BLaER1 treated with 17β-estradiol and CSF1 and Interleukin-3, amounts not matched to agents 10 nM and 100 nM (cell line): ENCODE results near the gene CCL1.

Experiments
- H3K27ac ChIP-seq, 11 experiments: shearing (Covaris generic); formaldehyde crosslinking; 2 replicates each; pipeline ENCODE4 v1.8.1; 2022
- H3K27me3 ChIP-seq, 11 experiments: shearing (Covaris generic); formaldehyde crosslinking; 2 replicates each; pipeline ENCODE4 v1.8.1; 2022
- H3K36me3 ChIP-seq, 11 experiments: shearing (Covaris generic); formaldehyde crosslinking; 2 replicates each; pipeline ENCODE4 v1.8.1; 2022
- H3K4me1 ChIP-seq, 10 experiments: shearing (Covaris generic); formaldehyde crosslinking; 2 replicates each; pipeline ENCODE4 v1.8.1; 2022
- H3K4me2 ChIP-seq, 11 experiments: shearing (Covaris generic); formaldehyde crosslinking; 2 replicates each; pipeline ENCODE4 v1.8.1; 2022
- H3K4me3 ChIP-seq, 10 experiments: shearing (Covaris generic); formaldehyde crosslinking; 2 replicates each; pipeline ENCODE4 v1.8.1; 2022
- H3K9ac ChIP-seq, 11 experiments: shearing (Covaris generic); formaldehyde crosslinking; 2 replicates each; pipeline ENCODE4 v1.8.1; 2022
- H3K9me3 ChIP-seq, 11 experiments: shearing (Covaris generic); formaldehyde crosslinking; replicated peaks in 1 of 11; 2 replicates each; pipeline ENCODE4 v1.8.1; 2022
- H4K20me1 ChIP-seq, 11 experiments: shearing (Covaris generic); formaldehyde crosslinking; 2 replicates each; pipeline ENCODE4 v1.8.1; 2022
- Cebpa-rat ChIP-seq, 11 experiments: shearing (Covaris generic); IDR thresholded peaks; 2 replicates each; pipeline ENCODE4 v1.8.1; 2022

CCL1 gene

GRCh38 chr17:34386343-34386696 lies 23.3 kb upstream of the CCL1 start:
- no peak overlapping the region for H3K4me3 ChIP-seq
- no peaks in the 10 kb centered on the region for H3K27me3 ChIP-seq
- no peaks in the 10 kb centered on the region for H4K20me1 ChIP-seq
- H3K9ac ChIP-seq: peak overlapping the region in 2 of 11 experiments; percentile 32 to 64; a peak in 2 of 22 replicates
- peak overlapping the region; percentile 74 to 97 (median 87); a peak in 20 of 22 replicates for H3K4me2 ChIP-seq
- H3K36me3 ChIP-seq: no peaks in the 10 kb centered on the region
- no peaks in the 10 kb centered on the region for H3K9me3 ChIP-seq
- H3K4me1 ChIP-seq: peaks cover 81 to 95% (median 90%) of the 10 kb centered on the region in 10 experiments
- TF ChIP-seq Cebpa-rat (IDR thresholded peaks at IDR 0.05): no peak
- peak overlapping the region in 7 of 11 experiments; percentile 41 to 81 (median 70); a peak in 8 of 22 replicates for H3K27ac ChIP-seq

DNA sequence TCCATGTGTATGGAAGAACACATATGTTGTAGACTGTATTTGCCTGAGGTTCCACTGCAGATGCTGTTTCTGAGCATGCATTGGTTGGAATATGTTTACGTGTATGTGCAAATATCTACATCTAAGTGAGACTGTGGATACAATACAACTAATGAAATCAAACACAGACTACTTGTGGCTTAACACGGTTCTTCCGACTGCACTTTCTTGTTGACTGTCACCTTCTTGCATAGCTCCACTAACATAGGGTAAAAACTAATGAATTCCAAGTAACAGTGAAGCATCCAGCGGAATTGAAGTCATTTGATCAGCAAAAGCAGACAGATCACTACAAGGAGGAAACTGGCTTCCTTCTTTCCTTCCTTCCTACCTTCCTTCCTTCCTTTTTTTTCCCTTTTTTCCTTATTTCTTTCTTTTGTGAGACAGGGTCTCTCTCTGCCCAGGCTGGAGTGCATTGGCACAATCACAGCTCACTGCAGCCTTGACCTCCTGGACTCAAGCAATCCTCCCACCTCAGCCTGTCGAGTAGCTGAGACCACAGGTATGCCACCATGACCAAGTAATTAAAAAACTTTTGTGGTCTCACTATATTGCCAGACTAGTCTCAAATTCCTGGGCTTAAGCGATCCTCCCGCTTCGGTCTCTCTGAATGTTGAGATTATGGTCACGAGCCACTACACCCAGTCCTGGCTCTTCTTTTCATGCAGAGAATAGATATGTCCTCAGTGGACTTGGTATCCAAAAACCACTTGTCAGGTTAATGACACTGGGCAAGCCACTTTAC lies 22.0 kb upstream of the CCL1 start:
- H3K4me2 ChIP-seq: peak overlapping the region in 10 of 11 experiments; percentile 2 to 97 (median 79); a peak in 12 of 22 replicates
- H3K4me1 ChIP-seq: peaks cover 85 to 99% (median 94%) of the 10 kb centered on the region in 10 experiments
- no peaks in the 10 kb centered on the region for H3K9me3 ChIP-seq
- TF ChIP-seq Cebpa-rat (IDR thresholded peaks at IDR 0.05): no peak
- H3K27ac ChIP-seq: peak overlapping the region in 2 of 11 experiments; percentile 73 to 81; a peak in 2 of 22 replicates
- H3K36me3 ChIP-seq: no peaks in the 10 kb centered on the region
- H4K20me1 ChIP-seq: no peaks in the 10 kb centered on the region
- H3K4me3 ChIP-seq: no peak overlapping the region
- H3K9ac ChIP-seq: no peak overlapping the region
- no peaks in the 10 kb centered on the region for H3K27me3 ChIP-seq

DNA sequence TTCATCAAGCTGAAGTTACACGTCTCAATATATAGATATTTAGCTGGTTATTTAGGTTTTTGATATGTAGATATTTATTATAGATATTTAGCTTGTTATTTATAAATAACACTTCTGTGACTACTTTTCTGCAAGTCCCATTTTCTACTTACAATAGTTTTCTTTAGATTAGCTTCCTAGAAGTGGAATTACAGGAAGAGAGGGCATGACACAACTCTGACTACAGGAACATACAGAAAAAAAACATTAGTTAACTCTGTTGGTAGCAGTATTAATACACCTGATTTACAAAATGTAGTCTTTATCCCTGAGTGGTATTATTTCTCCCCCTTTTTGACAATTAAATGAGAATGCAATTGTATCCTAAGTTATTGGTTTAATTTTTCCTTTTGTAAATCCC lies 21.2 kb upstream of the CCL1 start:
- no peaks in the 10 kb centered on the region for H3K36me3 ChIP-seq
- H3K4me3 ChIP-seq: no peak overlapping the region
- H4K20me1 ChIP-seq: no peaks in the 10 kb centered on the region
- peaks cover 85 to 99% (median 94%) of the 10 kb centered on the region in 10 experiments for H3K4me1 ChIP-seq
- H3K27me3 ChIP-seq: no peaks in the 10 kb centered on the region
- H3K4me2 ChIP-seq: peak overlapping the region in 4 of 11 experiments; percentile 62 to 97 (median 86); a peak in 5 of 22 replicates
- no peaks in the 10 kb centered on the region for H3K9me3 ChIP-seq
- no peak overlapping the region for H3K27ac ChIP-seq
- H3K9ac ChIP-seq: no peak overlapping the region
- TF ChIP-seq Cebpa-rat (IDR thresholded peaks at IDR 0.05): no peak

- peak overlapping the region; percentile 61 to 97 (median 77) for H3K4me2 ChIP-seq
- no peak overlapping the region for H3K4me3 ChIP-seq
- H4K20me1 ChIP-seq: no peaks in the 10 kb centered on the region
- peaks cover 83 to 98% (median 94%) of the 10 kb centered on the region in 10 experiments for H3K4me1 ChIP-seq
- peak overlapping the region; percentile 55 to 81 (median 71) for H3K27ac ChIP-seq
- TF ChIP-seq Cebpa-rat (IDR thresholded peaks at IDR 0.05): no peak
- H3K9ac ChIP-seq: peak overlapping the region; percentile 4 to 61 (median 33); a peak in 15 of 22 replicates
- no peaks in the 10 kb centered on the region for H3K36me3 ChIP-seq
- no peaks in the 10 kb centered on the region for H3K9me3 ChIP-seq
- no peaks in the 10 kb centered on the region for H3K27me3 ChIP-seq
Observed at GRCh38 chr17:34383216-34383615, 20.2 kb upstream of the CCL1 start.

DNA sequence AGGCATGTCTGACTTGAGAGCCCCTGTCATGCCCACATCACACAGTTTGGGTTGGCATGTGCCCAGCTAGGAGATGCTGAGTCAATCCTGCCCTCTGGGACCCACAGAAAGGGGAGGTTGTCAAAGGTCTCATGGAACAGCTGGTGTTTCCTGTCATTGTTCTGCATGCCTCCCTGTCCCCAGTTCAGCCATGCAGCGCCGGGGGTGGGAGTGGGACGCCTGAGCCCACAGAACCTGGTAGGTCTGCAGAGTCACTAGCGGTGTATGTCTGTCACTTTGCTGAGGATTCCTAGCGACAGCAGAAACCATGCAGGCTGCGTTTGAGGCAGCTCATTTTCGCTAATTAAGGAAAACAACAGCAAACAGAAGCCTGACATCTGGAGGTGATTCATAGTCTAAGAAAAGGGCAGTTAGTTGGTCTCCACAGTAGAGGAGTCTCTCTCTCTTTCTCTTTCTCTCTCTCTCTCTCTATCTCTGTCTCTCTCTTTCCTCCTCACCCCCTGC lies 19.6 kb upstream of the CCL1 start:
- no peak for TF ChIP-seq Cebpa-rat (IDR thresholded peaks at IDR 0.05)
- Histone ChIP-seq H4K20me1 (no peaks in the 10 kb centered on the region), H3K9ac (peak overlapping the region; percentile 14 to 65 (median 42); a peak in 18 of 22 replicates), H3K36me3 (no peaks in the 10 kb centered on the region), H3K27me3 (no peaks in the 10 kb centered on the region), H3K9me3 (no peaks in the 10 kb centered on the region), H3K4me1 (peaks cover 83 to 98% (median 94%) of the 10 kb centered on the region in 10 experiments), H3K4me2 (peak overlapping the region; percentile 61 to 97 (median 77)), H3K4me3 (peak overlapping the region in 3 of 10 experiments; percentile 5 to 47 (median 34); a peak in 3 of 20 replicates), H3K27ac (peak overlapping the region; percentile 55 to 81 (median 71))

GRCh38 chr17:34379868-34380267 lies 16.8 kb upstream of the CCL1 start:
- Histone ChIP-seq H3K27me3 (no peaks in the 10 kb centered on the region), H3K4me3 (no peak overlapping the region; a peak in 1 of 20 replicates), H3K4me1 (peaks cover 66 to 86% (median 79%) of the 10 kb centered on the region in 10 experiments), H3K9ac (no peak overlapping the region; a peak in 1 of 22 replicates), H4K20me1 (no peaks in the 10 kb centered on the region), H3K9me3 (no peaks in the 10 kb centered on the region), H3K36me3 (no peaks in the 10 kb centered on the region), H3K27ac (peak overlapping the region in 4 of 11 experiments; percentile 15 to 58 (median 57); a peak in 8 of 22 replicates), H3K4me2 (peak overlapping the region; percentile 61 to 78 (median 74); a peak in 21 of 22 replicates)
- TF ChIP-seq Cebpa-rat (IDR thresholded peaks at IDR 0.05): no peak

- Histone ChIP-seq H3K27me3 (no peaks in the 10 kb centered on the region), H3K36me3 (no peaks in the 10 kb centered on the region), H4K20me1 (no peaks in the 10 kb centered on the region), H3K27ac (peak overlapping the region in 10 of 11 experiments; percentile 6 to 68 (median 50); a peak in 15 of 22 replicates), H3K4me2 (peak overlapping the region; percentile 61 to 78 (median 74)), H3K4me1 (peaks cover 62 to 74% (median 69%) of the 10 kb centered on the region in 10 experiments), H3K9ac (peak overlapping the region in 7 of 11 experiments; percentile 0 to 35 (median 12); a peak in 5 of 22 replicates), H3K9me3 (no peaks in the 10 kb centered on the region), H3K4me3 (peak overlapping the region in 1 of 10 experiments; percentile 23; a peak in 3 of 20 replicates)
- no peak; a peak in 1 of 22 replicates for TF ChIP-seq Cebpa-rat (IDR thresholded peaks at IDR 0.05)
Observed at GRCh38 chr17:34378664-34379101, 15.7 kb upstream of the CCL1 start.

DNA sequence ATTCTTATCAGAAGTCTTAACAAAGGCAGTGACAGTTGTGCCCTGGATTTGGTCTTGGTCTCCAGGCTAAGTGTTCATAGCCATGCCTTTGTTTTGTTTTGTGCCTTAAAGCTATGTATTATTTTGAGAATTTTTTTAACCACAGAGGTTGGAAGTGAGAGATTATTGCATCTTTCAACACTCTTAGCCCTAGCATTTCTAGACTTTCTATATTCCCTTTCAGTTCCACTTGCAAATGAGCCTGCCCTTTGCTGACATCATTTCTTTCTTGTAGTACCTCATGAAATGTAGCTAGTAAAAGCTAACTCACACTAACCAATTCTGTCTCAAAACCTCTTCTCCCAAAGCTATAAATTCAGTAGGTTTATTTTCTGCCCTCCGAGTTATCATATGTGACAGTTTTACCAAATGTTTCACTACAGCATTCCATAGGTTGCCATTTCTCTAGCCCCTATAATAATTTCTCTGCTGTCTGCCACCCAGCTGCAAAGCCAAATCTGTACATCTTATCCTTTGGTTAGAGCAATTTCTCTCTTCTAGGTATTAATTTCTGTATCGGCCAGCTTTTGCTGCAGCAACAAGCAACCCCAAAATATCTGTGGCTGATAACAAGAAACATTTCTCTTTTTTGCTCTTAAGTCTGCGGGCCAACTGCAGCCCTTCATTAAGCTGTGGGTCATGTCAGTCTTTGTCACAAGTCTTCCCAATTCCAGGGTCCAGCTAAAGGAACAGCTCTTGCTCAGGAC lies 14.2 kb upstream of the CCL1 start:
- H3K27me3 ChIP-seq: no peaks in the 10 kb centered on the region
- H3K4me2 ChIP-seq: peak overlapping the region; percentile 56 to 78 (median 74); a peak in 20 of 22 replicates
- peak overlapping the region in 2 of 11 experiments; percentile 16 to 46; a peak in 1 of 22 replicates for H3K9ac ChIP-seq
- no peaks in the 10 kb centered on the region for H3K36me3 ChIP-seq
- peaks cover 48 to 61% (median 55%) of the 10 kb centered on the region in 10 experiments for H3K4me1 ChIP-seq
- H3K4me3 ChIP-seq: no peak overlapping the region
- TF ChIP-seq Cebpa-rat (IDR thresholded peaks at IDR 0.05): no peak
- peak overlapping the region in 10 of 11 experiments; percentile 4 to 68 (median 26); a peak in 10 of 22 replicates for H3K27ac ChIP-seq
- H4K20me1 ChIP-seq: no peaks in the 10 kb centered on the region
- H3K9me3 ChIP-seq: no peaks in the 10 kb centered on the region
